ENCODE measurements around the gene AASS. TPM values are rescaled to one million over a fixed set of nuclear protein-coding genes. Genes with fewer than 3 reads are reported as not detected.

Gene AASS
- polyA plus RNA-seq, 1 donor = 19.8 TPM

DNA sequence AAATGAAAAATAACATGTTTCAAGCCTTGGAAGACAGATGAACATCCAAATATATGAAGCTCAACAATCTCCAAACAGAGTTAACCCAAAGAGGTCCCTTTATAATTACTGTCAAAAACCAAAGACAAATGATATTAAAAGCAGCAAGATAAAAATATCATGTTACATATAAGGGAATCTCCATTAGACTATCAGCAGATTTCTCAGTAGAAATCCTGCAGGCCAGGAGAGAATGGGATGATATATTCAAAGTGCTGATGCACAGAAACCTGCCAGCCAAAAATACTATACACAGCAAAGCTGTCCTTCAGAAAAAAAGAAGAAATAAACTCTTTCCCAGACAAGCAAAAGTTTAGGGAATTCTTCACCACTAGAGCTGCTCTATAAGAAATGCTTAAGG lies 41.0 kb downstream of the AASS start:
- no peak for DNase-seq

DNA sequence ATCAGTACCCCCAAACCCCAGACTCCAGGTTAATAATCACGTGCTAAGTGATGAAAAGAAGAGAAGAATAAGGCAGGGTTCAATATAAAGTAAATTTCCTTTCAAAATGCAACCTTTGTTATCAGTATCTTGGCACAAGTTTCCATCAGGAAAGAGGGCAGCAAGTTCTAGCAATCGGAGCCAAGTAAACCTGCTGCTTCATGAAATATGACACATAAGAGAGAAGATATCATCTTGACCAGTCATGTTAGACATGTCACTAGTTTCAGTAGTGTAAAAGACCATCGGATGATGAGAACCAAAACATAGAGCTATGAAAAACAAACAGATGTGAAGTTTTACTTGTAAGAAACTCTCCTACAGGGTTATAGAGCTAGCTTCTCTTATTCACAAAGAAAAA lies 44.0 kb downstream of the AASS start:
- DNase-seq = no peak

DNA sequence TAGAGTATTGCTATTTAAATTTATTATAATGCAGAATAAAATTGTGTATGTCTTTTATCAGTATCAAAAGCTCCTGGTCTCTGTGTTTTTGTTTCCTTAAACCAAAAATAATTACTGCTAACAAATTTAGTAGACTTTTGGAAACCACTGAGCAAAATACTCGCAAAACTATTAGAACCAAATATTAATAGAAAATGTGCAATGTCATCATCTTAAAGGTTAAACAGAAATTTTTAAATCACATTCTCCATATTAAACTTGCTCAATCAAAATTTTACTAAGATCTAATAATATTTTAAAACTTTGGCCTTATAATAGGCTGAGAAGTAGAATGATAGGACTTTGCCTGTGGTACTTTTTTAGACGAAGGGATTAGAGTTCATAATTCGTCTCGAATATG lies 48.4 kb downstream of the AASS start:
- DNase-seq = no peak

GRCh38 chr7:122094549-122094948 lies 49.5 kb downstream of the AASS start:
- no peak for DNase-seq

DNA sequence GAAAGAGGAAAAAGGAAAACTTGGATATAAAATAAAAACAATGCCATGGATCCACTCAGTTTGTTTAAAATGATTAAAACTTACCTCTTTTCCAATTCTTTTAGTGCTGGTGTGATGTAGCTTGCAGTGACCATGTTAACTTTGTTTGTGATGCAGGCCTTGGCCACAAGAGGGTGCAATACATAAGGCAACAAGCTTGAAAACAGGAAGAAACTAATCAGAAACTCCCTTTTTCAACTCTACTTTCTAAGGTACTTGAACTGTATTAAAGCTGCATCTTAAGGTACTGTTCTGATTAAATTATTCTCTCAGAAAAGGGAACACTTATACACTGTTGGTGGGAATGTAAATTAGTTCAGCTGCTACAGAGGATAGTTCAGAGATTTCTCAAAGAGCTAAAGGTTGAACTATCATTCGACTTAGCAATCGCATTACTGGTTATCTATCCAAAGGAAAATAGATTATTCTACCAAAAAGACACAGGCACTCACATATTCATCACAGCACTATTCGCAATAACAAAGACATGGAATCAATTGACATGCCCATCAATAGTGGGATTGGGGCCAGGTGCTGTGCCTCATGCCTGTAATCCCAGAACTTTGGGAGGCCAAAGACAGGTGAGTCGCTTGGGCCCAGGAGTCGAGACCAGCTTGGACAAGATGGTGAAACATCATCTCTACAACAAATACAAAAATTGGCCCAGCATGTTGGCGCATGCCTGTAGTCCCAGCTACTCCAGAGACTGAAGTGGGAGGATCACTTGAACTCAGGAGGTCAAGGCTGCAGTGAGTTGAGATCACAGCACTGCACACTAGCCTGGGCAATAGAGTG lies 50.9 kb downstream of the AASS start:
- DNase-seq = peak; percentile 39

DNA sequence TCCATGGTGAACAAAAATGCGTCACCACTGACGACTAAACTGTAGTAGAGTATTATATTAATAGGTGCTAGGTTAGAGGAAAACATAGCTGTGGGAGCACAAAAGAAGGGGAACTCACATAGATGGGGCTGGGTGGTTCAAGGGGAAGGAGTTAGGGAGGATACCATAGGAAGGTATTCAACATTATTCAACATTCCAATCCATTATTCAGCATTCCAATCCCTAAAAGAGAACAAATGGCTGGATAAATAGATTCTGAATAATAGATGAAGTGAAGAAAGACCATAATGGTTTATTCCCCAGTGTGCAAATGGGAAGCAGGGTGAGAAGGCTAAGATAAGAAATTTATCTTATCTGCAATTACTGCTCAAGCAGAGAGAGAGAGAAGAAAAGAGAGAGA lies 61.4 kb downstream of the AASS start:
- no peak for DNase-seq

DNA sequence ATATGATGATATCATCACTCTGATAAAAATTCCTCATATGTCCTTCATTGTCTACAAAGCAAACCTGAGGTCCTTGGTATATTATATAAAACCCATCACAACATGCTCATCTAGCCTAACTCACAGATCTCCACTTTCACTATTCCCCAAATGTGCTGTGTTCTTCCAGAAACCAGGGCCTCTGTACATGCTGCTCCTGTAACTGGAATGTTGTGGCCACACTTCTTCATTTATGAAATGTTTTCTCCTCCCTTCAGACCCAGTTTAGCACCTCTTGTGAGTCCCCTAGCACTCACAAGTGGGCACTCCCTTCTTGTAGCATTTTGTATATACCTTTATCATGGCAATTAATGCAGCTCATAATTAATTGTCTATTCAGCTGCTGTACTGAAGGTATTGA lies 61.9 kb downstream of the AASS start:
- no peak for DNase-seq

GRCh38 chr7:122073635-122074034 lies 70.4 kb downstream of the AASS start:
- DNase-seq = no peak

DNA sequence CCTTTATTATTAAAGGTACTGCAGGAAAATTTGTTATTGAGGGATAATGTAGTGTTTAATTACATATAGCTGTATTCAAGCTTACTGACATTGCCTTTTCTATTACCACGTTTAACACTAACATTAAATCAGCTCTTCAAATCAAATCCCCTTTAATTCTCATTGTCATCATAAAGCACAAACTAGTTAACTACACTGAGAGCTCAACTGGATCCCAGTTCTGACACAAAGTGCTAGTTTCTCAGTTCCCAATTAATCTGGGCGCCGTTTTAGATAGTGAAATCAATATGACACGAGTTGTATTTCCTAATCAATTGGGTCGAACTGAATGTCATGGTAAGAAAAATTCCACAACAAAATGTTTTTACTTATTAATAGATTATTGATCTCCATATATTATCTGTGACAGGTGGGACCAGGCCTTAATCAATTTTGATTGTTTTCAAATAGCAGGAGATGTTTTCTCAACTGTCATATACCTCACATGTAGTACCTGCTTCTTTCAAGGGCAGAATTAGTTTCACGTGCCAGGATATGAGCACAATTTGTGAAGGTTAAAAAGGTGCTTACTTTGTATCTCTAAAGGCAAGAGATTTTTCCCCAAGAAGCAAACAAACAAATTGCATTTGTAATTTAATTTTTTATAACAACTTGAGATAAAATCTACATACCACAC lies 71.0 kb downstream of the AASS start:
- DNase-seq = no peak

DNA sequence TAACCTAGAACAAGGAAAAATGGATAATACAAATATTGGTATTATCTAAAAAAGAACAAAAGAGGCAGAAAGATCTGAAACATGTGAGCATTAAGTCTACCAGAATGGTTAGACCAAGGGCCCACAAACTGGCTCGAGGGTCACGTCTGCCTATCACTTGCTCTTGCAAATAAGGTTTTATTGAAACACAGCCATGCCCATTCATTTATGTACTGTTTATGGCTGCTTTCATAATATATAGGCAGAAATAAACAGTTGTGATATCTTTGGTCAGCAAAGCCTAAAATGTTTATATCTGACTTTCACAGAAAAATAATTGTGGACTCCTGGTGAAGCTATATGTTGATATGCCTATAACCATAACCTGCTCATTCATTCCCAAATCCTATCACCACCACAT lies 71.8 kb downstream of the AASS start:
- no peak for DNase-seq

- no peak for DNase-seq
These were observed 73.2 kb downstream of the AASS start for GRCh38 chr7:122070834-122071233.

GRCh38 chr7:122070062-122070461 lies 74.0 kb downstream of the AASS start:
- DNase-seq = no peak

- DNase-seq = no peak
These were observed 75.0 kb downstream of the AASS start for GRCh38 chr7:122068999-122069398.

DNA sequence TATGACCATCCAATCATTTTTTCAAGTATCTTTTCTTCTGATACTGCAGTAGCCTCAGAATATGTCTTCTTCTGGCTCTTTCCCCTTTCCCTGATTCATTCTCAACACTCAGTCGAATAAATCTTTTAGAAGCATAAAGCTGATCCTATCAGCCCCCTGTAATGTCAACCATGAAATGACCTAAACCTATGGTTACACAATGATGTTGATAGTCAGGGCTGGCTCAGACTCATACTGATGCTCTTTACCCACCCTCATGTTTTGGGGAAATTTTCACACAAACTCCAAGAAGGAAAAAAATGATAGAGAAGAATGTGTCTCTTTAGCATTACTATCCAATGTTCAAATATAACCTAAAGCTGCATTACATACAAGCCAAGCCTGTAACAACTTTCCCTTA lies 76.0 kb downstream of the AASS start:
- no peak for DNase-seq

DNA sequence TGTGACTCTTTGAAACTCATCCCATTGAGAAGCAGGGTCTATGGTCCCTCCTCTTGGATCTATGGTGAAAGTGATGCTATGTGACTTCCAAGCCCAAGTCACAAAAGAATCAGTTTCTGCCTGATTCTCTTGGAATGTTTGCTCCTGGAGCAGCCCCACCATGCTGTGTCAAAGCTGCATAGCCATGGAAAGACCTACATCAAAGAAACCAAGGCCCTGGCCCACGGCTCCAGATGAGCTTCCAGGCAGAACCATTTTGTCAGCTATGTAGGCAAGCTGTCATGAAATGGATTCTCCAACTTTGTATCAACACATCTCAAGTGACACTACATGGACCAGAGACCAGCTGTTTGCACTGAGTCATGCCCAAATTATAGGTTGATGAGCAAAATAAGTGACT lies 77.0 kb downstream of the AASS start:
- no peak for DNase-seq

- DNase-seq = no peak
These were observed 79.1 kb downstream of the AASS start for GRCh38 chr7:122064971-122065370.

DNA sequence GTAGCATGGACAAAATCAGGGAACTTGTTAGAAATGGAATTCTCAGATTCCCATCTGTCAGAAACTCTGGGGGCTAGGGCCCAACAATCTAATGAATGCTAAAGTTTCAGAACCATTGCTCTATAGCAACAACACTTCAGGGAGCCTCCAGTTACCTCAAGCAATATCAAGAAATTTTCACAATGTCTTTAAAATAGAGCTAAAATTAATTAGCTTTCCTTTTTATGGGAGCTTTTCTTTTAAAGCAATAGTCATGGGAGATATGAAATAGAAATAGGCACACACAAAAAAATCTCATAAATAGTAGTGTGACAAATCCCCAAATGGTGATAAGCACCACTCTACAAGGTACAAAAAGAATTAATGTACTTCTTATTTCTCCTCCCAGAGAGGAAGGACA lies 80.9 kb downstream of the AASS start:
- no peak for DNase-seq

DNA sequence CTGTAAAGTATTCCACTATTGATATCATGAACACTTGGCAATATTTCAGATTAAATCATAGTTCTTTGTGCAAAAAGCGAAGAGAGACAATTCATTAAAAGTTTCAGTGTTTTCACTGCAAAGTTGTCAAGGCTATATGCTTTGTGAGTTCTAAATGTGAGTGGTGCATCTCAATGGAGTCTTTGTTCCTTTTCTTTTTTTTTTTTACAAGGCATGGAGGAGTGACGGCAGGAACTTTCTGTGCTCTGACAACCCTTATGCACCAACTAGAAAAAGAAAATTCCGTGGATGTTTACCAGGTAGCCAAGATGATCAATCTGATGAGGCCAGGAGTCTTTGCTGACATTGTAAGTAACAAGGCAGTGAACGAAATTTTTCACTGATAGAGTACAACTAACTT lies 84.5 kb downstream of the AASS start:
- DNase-seq = no peak

DNA sequence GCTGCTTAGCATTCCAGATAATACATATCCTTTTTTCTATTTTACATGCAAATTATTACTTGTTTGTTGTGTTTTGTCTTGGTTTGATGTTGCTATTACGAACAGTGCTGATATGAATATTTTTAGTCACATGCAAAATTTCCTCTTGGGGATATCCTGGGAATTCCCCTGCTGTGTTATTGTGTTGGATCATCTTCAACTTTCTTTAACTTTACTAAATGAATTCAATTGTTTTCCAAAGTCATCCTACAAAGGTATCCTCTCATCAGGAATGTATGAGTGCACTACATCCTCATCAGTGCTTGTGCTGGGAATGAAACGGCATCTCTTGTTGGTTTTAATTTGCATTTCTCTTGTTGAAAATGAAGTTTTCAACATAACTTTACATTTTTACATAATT lies 87.1 kb downstream of the AASS start:
- DNase-seq = no peak

DNA sequence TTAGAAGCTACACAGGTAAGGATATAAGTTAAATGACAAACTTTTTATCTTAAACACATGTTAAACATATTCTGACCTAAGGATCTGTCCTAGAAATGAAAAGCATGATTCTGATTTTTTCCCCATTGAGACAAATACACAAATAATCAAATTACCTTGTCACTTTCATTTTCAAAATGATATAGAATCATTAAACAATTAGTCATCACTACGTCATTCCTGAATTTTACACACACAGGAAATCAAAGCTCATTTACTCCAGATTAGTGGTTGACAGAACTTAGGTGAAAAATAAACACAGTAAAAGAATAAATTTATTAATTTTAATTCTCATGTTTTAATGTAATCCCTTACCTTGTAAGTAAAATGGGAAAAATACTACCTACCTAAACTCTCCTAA lies 89.0 kb downstream of the AASS start:
- DNase-seq = no peak

- no peak for DNase-seq
These were observed 89.7 kb downstream of the AASS start for GRCh38 chr7:122054393-122054792.

DNA sequence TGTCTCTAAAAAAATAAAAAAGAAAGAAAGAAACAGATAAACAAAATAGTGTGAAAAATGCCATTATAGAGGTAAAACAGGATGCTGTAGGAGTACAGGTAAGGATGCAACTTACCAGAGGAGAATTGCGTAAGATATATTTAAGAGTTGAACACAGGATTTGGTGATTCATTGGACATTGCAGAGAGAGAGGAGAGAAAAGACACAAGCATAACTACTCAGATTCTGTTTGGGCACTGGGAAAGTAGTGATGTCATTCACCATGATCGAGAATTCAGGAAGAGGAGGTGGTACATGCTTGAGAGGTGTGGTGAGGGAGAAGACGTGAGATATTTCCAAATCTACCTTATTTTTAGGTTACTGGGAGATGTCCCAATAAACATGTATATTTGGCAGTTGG lies 97.6 kb downstream of the AASS start:
- DNase-seq = no peak

GRCh38 chr7:122040147-122040546 lies 103.9 kb downstream of the AASS start:
- DNase-seq = no peak

- no peak for DNase-seq
These were observed 105.1 kb downstream of the AASS start for GRCh38 chr7:122038904-122039303.
